NB4 (cell line): ENCODE measurements around the gene RPP40.

Experiments
- CTCF ChIP-seq: IDR thresholded peaks from one replicate; pipeline ENCODE4 v1.5.1; 2012; ENCODE audit warnings: low read depth, low read length
- POLR2A ChIP-seq: IDR thresholded peaks from 2 replicates; pipeline ENCODE4 v1.6.1; 2011; ENCODE audit warnings: mild to moderate bottlenecking; ENCODE audit not compliant: insufficient read length; ENCODE audit errors: extremely low read depth

- TF ChIP-seq CTCF (no peak), POLR2A (no peak)
Measured at GRCh38 chr6:4975506-4975905, 28.3 kb downstream of the RPP40 start.
